Measurements from ENCODE around the gene MARK4.
"Not testable (repeated sequence)": the region's sequence is repeated elsewhere in the genome, so short reads cannot be mapped to it uniquely, and the experiment has no call there.

Gene MARK4

DNA sequence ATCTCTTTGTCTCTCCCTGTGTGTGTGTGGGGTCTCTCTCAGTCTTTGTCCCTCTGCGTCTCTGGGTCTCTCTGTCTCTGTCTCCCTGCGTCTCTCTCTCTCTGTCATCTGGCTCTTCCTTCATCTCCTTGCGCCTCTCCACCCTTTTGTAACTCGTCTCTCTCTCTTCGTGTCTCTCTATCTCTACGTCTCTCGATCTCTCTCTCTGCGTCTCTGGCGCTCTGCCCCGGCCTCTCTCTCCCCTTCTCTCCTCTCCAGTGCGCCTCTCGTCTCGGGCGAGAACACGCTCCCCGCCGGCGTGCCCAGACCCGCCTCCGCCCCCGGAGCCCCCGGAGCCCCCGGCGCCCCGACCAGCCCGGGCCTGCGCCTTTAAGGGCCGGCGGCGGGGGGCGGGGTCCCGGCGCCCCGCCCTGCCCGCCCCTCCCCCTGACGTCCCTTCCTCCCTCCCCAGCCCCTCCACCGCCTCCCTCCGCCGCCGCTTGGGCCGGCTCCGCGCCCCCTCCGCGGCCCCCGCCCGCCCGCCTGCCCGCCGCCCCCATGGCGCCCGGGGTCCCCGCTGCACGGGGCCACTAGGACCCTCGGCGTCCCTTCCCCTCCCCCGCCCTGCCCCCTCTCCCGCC lies at the start of gene MARK4:
Gene MARK4, plus strand, starts transcription at position 440 of the 620 bp plus-strand sequence. CDS start 318 bp downstream, outside the sequence.
- DNase-seq: peak; percentile 74

DNA sequence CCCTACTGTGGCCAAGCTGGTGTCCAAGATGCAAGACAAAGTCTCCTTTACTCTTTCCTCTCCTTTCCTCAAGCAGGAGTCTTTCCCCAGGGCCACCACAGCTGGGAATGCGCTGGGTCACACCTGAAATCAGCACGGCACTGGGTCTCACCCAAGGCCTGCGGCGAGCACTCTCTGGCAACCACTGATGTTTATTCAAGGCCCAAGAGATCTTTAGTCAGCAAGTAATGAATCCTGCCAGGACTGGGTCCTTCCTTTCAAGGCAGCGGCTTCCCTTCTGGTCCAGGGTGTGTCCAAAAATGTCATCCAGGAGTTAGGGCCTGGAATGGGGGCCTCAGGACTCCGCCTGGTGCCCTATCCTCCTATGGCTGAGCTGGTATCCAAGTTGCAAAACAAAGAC lies 48.4 kb upstream of the MARK4 start:
- DNase-seq: no peak

DNA sequence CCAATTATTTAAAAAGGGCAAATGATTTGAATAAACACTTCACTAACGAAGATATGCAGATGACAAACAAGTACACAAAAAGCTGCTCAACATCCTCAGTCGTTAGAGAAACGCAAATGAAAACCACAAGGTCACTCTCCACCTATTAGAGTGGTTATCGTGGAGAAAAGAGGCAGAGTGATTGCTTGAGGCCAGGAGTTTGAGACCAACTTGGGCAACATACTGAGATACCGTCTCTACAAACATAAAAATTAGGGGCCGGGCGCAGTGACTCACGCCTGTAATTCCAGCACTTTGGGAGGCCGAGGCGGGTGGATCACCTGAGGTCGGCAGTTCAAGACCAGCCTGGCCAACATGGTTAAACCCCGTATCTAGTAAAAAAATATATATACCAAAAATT lies 45.3 kb upstream of the MARK4 start:
- DNase-seq: no peak

DNA sequence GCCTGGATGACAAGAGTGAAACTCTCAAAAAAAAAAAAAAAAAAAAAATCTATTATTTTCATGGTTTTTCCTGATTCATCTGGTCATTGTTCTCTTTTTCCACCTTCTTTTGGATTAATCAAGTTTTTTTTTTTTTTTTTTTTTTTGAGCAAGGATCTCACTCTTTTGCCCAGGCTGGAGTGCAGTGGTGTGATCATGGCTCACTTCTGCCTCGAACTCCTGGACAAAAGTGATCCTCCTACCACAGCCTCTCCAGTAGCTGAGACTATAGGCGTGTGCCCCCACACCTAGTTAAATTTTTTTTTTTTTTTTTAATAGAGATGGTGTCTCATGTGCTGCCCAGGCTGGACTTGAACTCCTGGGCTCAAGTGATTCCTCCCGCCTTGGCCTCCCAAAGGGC lies 44.7 kb upstream of the MARK4 start:
- no peak for DNase-seq

DNA sequence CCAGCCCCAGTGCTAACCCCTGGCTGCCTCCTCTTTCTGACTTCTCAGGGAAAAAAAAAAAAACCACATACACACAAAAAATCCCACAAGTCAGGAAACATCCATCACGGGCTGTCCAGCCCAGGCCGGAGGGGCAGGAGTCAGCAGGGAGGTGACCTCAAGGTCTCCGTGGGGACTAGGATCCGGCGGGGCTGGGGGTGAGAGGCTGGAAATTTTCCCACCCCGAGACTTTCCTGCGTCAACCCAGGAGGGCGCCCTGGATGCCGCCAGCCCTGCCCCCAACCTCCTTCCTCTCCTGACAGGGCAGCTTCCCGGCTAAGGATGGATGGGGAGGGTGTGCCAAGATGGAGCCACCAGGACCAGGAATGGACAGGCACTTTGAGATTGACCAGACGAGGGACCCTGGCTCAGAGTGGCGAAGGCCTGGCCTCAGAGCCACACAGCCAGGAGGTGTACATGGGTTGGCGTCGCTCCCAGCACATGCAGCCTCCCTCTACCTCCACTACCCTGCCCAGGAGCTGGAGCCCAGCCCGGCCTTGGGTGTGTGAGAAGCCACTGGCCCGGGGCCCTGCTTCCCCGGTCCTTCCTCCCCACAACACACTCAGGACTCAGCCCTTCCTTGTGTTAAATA lies 39.2 kb upstream of the MARK4 start:
- DNase-seq: no peak

DNA sequence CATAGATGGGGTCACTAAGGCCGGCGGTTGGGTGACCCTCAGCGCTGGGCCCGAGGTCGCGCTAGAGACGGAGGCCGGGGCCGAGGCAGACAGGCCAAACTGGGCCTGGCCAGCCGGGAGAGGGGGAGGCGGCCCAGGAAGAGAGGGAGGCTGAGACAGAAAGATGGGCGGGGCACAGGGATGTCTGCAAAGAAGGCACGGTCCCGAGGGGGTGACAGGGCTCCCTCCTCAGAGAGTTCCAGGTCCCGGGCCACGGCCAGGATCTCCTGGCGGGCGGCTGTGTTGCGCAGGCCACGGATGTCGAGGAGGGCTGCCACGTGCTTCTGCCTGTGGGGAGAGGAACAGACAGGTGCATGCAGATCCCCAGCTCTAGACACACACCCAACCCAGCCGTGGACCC lies 38.0 kb upstream of the MARK4 start:
- no peak for DNase-seq

DNA sequence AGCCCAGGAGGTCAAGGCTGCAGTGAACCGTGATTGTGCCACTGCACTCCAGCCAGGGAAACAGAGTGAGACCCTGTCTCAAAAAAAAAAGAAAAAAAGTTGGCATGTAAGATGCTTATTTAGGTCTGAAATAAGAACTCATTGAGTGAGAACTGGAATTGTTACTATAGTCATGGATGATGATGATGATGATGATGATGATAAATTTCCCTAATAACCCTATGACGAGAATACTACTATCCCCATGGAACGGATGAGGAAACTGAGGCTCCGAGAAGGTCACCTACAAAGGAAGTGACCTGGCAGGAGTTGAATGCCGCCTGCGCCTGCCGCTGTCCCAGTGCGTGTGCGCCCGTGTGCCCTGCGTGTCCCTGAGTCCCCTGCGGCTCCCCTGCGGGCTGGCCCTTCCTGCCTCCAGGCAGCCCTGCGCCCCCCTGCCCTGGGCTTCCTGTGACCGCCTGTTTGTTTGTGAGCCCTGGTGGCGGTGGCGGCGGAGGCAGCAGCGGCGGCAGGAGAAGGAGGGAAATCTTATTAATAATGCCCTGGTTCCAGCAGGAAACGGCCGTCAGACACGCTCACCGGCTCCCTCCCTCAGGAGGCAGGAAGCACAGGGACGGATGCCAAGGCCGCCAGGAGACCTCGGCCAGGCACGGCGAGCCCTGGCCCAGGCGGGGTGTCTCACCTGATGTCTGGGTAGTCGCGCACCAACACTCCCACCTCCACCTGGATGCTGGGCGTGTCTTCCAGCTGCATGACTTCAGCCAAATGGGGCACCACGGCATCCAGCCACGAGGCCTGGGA lies 35.5 kb upstream of the MARK4 start:
- DNase-seq: no peak

DNA sequence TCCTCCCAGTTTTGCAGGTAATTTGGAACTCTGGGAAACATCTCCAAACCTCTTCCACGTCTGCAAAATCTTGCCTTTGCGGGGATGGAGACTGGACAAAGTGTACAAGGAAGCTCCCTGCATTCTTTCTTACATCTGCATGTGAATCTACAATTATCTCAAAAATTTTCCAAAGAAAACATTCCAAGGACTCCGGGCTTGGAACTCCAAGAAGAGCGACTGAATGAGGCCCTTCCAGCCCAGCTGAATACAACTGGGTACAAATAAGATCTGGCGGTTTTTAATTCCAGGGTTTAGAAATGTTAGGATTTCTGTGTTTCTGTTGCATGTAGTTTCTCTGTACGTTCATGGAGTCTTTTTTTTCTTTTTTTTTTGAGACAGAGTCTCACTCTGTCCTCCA lies 34.4 kb upstream of the MARK4 start:
- DNase-seq: no peak

DNA sequence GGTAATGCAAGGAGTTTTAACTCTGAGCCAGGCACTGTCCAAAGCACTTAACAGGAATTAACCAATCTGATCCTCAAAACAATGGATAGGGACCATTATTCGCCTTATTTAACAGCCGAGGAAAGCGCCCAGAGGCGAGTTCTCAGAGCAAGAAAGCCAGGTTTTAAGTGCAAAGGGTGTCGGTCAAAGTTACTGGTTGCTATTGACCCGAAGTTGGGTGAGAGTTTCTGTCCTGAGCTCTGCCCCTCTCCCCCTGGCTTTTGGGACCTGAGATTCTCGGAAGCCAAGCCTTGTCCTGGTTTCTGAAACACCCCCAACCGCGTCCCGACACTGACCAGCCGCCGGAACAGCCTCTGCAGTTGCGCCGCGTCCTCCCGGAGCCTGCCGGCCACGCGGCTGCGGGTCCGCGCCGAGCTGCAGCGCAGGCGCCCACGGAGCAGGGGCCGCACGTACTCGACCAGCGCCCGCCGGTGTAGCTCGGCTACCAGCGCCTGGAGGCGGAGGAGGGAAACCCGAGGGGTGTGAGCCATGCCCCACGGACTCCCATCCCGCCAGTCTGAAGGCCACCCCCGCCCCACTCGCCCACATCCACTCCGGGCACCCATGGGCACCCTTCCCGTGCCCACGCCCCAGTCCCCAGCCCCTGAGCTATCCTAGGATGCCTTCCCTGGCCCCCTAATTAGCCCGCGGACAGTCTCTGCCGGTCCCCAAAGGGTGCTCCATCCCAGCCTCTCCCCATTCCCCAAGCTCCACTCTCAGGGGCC lies 33.7 kb upstream of the MARK4 start:
- no peak for DNase-seq

DNA sequence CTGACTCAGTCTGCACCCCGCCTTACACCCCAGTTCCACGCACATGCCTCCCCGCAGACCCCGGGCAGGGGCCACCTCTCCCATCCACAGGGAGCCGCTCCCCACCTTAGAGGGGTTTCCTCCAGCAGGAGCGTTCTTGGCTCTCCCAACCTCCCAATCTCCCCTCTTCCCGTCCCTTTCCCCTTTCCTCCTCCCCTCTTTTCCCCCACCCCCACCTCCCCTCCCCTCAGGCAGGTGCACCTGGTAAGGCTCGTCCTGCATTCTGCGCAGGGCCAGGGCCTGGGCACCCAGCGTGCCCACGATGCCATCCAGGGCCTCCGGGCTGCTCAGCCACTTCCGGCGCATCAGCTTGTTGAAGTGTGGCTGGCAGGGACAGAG lies 33.1 kb upstream of the MARK4 start:
- DNase-seq: no peak

DNA sequence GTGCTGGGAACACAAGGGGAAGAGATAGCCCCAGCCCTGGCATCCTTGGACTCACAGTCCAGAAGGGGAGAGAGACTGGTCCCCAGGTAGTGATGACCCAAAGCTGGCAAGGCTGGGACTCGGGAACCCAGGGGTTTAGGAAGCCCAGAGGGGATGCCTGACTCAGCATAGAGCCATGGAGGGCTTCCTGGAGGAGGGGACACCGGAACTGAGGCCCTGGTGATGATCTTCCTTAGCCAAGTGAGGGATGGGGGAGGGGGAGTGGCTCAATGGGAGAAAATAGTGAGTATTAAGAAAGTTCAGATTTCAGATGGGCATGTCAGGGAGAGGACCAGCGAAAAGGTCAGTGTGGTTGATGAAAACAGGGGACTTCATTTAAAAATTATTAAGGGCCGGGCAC lies 32.6 kb upstream of the MARK4 start:
- DNase-seq: no peak

DNA sequence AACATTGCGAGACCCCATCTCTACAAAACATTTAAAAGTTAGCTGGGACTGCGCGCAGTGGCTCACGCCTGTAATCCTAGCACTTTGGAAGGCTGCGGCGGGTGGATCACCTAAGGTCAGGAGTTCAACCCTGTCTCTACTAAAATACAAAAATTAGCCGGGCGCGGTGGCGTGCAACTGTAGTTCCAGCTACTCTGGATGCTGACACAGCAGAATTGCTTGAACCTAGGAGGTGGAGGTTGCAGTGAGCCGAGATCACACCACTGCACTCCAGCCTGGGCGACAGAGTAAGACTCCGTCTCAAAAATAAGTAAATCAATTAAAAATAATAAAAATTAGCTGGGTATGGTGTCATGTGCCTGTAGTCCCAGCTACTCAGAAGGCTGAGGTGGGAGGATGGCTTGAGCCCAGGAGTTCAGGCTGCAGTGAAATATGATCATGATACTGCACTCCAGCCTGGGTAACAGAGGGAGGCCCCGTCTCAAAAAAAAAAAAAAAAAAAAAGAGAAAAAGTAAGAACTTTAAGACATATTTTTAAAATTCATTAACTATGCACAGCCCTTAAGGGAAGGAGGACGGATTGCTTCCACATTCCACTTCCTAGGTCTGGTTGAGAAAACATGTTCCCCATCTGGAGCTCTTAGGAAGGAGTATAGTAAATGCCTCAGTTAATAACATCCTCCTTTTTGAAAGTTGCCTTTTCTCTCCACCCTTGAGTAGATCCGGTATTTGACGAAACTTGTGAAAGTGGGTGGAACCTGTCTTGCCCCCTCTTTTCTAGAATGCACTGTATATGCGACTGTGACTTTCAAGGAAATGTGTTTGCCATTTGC lies 31.9 kb upstream of the MARK4 start:
- no peak for DNase-seq

DNA sequence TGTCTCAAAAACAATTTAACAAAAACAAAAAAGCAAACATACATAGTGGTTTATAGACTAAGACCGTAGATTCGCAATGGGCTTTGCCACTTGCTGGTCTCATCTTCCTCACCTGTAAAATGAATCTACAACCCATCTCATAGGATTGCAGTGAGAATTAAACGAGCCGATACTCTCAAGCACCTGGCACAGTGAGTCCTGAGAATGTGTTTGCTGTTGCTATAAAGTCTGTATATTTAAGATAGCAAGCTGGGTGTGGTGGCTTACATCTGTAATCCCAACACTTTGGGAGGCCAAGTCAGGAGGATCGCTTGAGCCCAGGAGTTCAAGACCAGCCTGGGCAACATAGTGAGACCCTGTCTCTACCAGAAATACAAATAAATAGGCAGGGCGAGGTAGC lies 28.3 kb upstream of the MARK4 start:
- DNase-seq: no peak

DNA sequence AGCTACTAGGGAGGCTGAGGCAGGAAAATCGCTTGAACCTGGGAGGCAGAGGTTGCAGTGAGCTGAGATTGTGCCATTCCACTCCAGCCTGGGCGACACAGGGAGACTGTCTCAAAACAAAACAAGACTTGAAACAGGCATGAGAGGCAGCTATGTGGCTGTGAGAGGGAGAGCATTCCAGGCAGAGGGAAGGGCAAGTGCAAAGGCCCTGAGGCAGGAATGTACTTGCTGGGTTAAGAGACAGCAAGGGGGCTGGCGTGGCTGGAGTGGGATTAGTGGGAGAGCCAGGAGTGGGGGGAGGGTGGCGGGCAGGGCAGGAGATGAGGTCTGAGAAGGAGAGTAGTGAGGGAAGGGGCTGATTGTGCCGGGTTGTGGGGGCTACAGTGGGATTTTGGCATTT lies 27.2 kb upstream of the MARK4 start:
- DNase-seq: no peak

DNA sequence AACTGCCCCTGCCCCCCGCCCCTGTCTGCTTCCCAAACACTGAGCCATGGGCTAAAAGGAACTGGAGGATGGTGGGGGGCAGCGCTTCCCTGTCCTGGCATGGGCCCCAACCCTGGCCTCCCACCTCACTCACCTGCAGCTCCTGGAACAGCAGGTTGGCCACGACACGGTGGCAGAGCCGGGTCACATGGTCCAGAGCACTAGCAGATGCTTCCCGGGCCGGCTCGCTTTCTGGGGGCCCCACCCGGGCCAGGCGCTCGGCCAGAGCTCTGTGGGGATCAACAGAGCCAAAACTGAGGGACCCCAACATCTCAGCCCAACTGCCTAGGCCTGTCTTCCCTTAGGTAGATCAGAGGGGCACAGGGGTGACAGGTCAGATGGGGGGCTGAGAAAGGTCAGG lies 26.4 kb upstream of the MARK4 start:
- no peak for DNase-seq

DNA sequence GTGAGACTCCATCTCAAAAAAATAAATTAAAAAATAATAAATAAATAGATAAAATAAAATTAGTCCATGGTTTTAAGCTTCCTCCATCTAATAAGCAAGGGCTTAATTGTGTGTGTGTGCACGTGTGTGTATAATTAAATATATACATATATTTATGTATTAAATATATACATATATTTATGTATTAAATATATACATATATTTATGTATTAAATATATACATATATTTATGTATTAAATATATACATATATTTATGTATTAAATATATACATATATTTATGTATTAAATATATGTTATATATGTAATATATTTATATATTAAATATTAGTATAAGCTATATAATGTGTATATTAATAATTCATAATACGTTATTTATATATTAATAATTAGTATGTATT lies 22.0 kb upstream of the MARK4 start:
- not testable (repeated sequence) for DNase-seq

DNA sequence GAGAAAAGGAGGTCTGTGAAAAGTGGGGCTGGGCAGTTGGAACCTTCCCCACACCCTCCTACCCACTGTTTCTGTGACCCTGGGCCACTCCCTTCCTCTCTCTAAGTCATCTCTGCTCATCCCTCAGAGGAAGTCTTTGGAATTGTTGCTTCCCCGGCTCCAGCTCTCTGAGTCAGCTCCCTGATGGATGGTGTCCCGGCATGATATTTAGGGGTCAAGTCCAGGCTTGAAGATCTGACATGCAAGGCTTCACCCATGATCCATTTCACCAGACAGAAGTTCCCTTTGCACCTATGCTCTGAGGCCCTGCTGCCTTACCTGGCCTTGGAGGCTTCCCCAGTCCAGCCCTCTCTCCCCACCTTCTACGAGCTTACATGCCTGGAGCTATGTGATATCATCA lies 19.2 kb upstream of the MARK4 start:
- no peak for DNase-seq

DNA sequence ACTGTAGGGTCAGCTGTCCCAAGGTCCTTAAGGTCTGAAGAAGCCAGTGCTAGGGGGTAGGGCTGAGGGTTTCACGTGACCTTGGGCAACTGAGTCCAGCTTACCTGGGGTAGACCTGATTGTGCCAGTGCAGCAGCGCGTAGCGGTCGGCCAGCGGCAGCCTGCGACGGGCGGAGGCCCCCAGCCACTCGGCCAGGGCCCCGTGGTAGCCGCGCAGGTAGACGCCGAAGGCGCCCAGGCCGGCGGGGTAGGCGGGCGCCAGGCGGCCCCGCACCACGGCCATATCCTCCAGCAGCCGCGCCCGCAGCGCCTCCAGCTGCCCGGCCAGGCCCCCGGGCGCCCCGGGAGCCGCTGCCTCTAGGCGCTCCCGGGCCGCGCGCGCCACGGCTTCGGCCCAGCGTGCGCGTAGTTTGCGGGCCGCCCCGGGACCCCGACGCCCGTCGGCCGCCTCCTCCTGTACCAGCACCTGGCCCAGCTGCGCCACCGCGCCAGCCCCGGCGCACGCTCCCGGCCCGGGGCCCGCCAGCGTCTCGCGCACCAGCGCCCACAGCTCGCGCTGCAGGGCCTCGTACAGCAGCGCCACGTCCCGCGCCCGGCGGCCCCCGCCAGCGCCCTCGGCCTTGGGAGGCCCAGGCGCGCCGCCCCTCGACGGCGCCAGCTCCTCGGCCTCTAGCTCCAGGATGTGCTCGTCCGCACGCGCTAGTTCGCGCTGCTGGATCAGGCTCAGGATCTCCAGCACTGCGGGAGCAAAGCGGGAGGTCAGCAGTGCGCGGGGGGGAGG lies 16.8 kb upstream of the MARK4 start:
- no peak for DNase-seq

DNA sequence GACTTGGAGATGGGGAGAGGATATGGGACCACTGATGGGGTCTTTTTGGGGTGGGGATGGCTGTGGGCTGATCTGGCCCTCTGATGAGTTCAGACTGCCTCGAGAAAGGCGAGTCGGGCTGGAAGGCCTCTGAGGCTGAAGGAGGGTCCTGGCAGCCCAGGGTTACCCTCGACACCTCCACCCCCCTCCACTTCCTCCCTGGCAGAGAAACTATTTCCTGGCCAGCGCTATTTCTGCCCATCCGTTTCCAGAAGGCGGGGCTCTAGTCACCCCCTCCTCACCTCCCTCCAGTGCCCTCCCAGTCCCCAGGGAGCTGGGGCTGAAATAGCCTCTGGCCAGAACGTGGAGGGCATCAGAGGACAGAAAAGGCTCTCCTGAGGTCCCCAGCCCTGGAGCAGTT lies 15.6 kb upstream of the MARK4 start:
- no peak for DNase-seq

DNA sequence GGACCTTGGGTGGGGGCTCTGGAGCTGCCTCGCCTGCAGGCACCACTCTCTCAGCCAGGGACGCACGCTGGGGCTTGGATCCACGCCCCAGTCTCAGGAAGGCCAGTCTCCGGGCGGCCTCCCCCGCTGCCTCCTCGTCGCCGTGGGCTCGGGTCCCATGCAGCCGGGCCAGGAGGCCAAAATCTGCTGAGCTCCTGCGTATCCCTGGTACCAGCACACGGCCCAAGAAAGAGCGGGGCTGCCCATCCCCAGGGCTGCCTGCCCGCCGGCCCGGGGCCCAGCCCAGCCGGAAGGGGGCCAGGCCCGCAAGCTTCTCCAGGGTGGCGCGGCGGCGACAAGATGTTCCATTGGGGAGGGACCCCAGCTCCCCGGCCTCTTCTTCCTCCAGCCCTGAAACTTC lies 12.5 kb upstream of the MARK4 start:
- DNase-seq: no peak

DNA sequence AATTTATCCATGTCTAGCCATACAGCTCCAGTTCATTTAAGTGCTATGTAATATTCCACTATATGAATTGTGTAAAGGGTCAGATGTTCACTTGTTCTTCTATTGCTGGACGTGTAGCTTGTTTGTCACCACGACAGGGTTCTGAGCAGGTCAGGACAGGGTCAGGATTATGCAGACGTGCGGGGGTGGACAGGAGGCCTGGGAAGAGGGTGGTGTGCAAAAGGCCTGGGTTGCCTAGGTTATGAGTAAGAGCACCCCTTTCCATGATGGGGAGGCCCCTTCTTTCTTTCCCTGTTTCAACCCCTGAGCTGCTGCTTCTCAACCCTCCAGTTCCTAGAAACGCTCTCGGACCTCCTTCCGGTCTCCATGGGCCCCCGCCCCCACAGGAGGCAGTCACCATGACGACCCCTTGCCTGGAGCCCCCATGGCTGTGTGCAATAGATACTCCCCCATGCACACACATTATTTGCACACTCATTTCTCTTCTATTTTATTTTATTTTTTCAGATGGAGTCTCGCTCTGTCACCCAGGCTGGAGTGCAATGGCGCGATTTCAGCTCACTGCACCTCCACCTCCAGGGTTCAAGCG lies 7.8 kb upstream of the MARK4 start:
- no peak for DNase-seq
